A673 (cell line): Measurements from ENCODE around the gene C8A. TPM values are rescaled to one million over a fixed set of nuclear protein-coding genes. Genes with fewer than 3 reads are reported as not detected.

Source experiments
- BruUV-seq: library from RNA; stranded (reverse); fragments of 400-500 nt; replicated peaks from 2 replicates; lab custom pipeline; 2021; lab: Mats Ljungman, UMichigan
- CTCF ChIA-PET: fragments of 300-600 bp; sonication (Branson Sonifier 250); formaldehyde crosslinking; loops from one replicate; lab custom pipeline; 2022; ENCODE audit warnings: antibody characterized with exemption; lab: Charles Lee
- POLR2A ChIA-PET: fragments of 300-600 bp; sonication (Branson Sonifier 250); formaldehyde crosslinking; loops from one replicate; lab custom pipeline; 2022; ENCODE audit warnings: antibody characterized with exemption; ENCODE audit not compliant: low non-redundant PET; lab: Charles Lee
- DNase-seq: peaks from one replicate; pipeline ENCODE4 v3.0.0-alpha.2; 2015; ENCODE audit warnings: low spot score
- H3K27ac ChIP-seq: fragments of 200-600 bp; sonication (generic); 2 replicates; pipeline ENCODE4 v1.5.1; 2016; ENCODE audit warnings: mixed run types, low read depth, mild to moderate bottlenecking, mixed read lengths, antibody characterized with exemption, low read length; ENCODE audit not compliant: poor library complexity, severe bottlenecking
- H3K27me3 ChIP-seq: fragments of 200-600 bp; sonication (generic); replicated peaks from 2 replicates; pipeline ENCODE4 v1.6.1; 2017; ENCODE audit warnings: mixed run types, low read depth, mild to moderate bottlenecking, mixed read lengths, antibody characterized with exemption, low read length; ENCODE audit not compliant: insufficient read depth, poor library complexity
- H3K36me3 ChIP-seq: fragments of 200-600 bp; sonication (generic); 2 replicates; pipeline ENCODE4 v1.6.1; 2016; ENCODE audit warnings: mixed run types, mild to moderate bottlenecking, mixed read lengths, antibody characterized with exemption, low read length; ENCODE audit not compliant: insufficient read depth, poor library complexity, severe bottlenecking
- H3K4me1 ChIP-seq: fragments of 200-600 bp; sonication (generic); 2 replicates; pipeline ENCODE4 v1.6.1; 2017; ENCODE audit warnings: mixed run types, mild to moderate bottlenecking, mixed read lengths, antibody characterized with exemption, low read length; ENCODE audit not compliant: insufficient read depth, poor library complexity, severe bottlenecking
- H3K4me3 ChIP-seq: fragments of 200-600 bp; sonication (generic); 2 replicates; pipeline ENCODE4 v1.5.1; 2016; ENCODE audit warnings: low read depth, mixed run types, mild to moderate bottlenecking, mixed read lengths, low read length; ENCODE audit not compliant: poor library complexity, severe bottlenecking
- H3K9me3 ChIP-seq: fragments of 200-600 bp; sonication (generic); 2 replicates; pipeline ENCODE4 v1.6.1; 2016; ENCODE audit warnings: mixed run types, low read depth, mild to moderate bottlenecking, mixed read lengths, antibody characterized with exemption, low read length; ENCODE audit not compliant: poor library complexity, severe bottlenecking
- CTCF ChIP-seq: fragments of 300-800, 200-600 bp; sonication (generic); conservative IDR thresholded peaks from 2 replicates; pipeline ENCODE4 v1.5.1; 2017; ENCODE audit warnings: low read depth, mild to moderate bottlenecking, antibody characterized with exemption, low read length, moderate library complexity, mixed read lengths
- EZH2 ChIP-seq: fragments of 200-600 bp; sonication (generic); IDR thresholded peaks from 2 replicates; pipeline ENCODE4 v1.6.1; 2017; ENCODE audit warnings: borderline replicate concordance, low read depth, mild to moderate bottlenecking, mixed read lengths, antibody characterized with exemption, low read length; ENCODE audit not compliant: poor library complexity, severe bottlenecking
- intact Hi-C: fragments of 100-400 bp; cut with micrococcal nuclease; formaldehyde crosslinking; loops from one replicate; pipeline ENCODE4 v1.10.0; 2022; ENCODE audit not compliant: unreplicated experiment
- total RNA-seq: library from RNA; stranded (reverse); gene quantifications from 2 replicates; pipeline ENCODE4 v1.2.3, GENCODE V29; 2021

C8A gene
- total RNA-seq, 1 experiment from 2014 or later = not detected

- Histone ChIP-seq H3K27ac (no peak overlapping the region), H3K4me3 (no peak overlapping the region), H3K4me1 (peaks cover 21% of the 10 kb centered on the region), H3K9me3 (no peaks in the 10 kb centered on the region), H3K36me3 (no peaks in the 10 kb centered on the region), H3K27me3 (no peaks in the 10 kb centered on the region)
- intact Hi-C loops = no loop called here
- ChIA-PET POLR2A (no interaction called here), CTCF (no interaction called here)
- TF ChIP-seq EZH2 (no peak), CTCF (no peak)
- BruUV-seq = no TSS peak
- no peak for DNase-seq
Measured at GRCh38 chr1:56925193-56925592, 70.6 kb downstream of the C8A start.

GRCh38 chr1:56927171-56927570, 72.6 kb downstream of the C8A start:
- peaks cover 6% of the 10 kb centered on the region for H3K4me1 ChIP-seq
- DNase-seq = no peak
- no TSS peak for BruUV-seq
- no peaks in the 10 kb centered on the region for H3K36me3 ChIP-seq
- ChIA-PET CTCF (no interaction called here), POLR2A (no interaction called here)
- intact Hi-C loops = no loop called here
- TF ChIP-seq EZH2 (no peak), CTCF (no peak)
- H3K27me3 ChIP-seq = no peaks in the 10 kb centered on the region
- no peak overlapping the region for H3K4me3 ChIP-seq
- no peaks in the 10 kb centered on the region for H3K9me3 ChIP-seq
- no peak overlapping the region for H3K27ac ChIP-seq

- no peak overlapping the region for H3K4me3 ChIP-seq
- ChIA-PET POLR2A (no interaction called here), CTCF (no interaction called here)
- BruUV-seq = no TSS peak
- H3K4me1 ChIP-seq = peaks cover 6% of the 10 kb centered on the region
- no peak for DNase-seq
- no peak overlapping the region for H3K27ac ChIP-seq
- no peaks in the 10 kb centered on the region for H3K27me3 ChIP-seq
- intact Hi-C loops = no loop called here
- H3K36me3 ChIP-seq = no peaks in the 10 kb centered on the region
- TF ChIP-seq CTCF = no peak
- TF ChIP-seq EZH2 = no peak
- no peaks in the 10 kb centered on the region for H3K9me3 ChIP-seq
Measured at GRCh38 chr1:56927986-56928385, 73.4 kb downstream of the C8A start.
